GM19455 (cell line): ENCODE data around the gene KLF2.

Experiments
- ATAC-seq: cut with Tn5 transposase; IDR thresholded peaks from one replicate; pipeline ENCODE4 v1.9.1; 2021; ENCODE audit not compliant: unreplicated experiment

Gene KLF2

DNA sequence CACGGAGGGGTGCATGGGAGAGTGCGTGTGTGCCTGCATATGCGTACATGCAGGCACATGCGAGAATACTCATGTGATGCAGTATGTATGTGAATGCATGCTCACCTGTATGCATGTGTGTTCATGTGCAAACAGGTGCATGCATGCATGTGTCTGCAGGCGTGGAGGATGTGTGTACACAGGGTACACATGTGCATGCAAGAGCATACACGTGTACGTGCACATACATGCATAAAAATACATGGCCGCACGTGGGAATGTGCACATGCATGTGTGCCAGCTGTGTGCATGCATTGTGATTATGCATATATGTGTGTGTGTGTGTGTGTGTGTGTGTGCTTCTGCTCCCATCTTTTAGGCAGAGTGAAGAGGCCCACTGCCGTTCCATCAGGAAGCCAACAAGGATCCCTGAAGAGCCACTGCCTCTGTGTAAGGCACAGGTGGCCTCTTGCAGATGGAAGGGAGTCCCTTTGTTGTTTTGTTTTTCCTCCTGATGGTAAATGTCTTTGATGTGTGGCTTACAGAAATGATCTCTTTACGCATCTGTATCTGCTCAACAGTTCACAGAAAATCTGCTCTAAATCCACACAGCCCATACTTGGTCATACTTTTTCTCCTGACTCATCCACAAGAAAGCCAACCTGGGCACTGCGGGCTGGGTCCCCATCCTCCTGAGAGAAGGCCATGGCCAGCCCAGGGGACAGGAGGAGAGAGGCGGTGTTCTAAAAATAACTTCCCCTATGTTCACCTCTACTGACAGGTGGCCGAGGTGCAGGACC lies 50.7 kb downstream of the KLF2 start:
- ATAC-seq = no peak

GRCh38 chr19:16375936-16376185 lies 51.2 kb downstream of the KLF2 start:
- ATAC-seq = no peak

- no peak for ATAC-seq
These were observed 51.6 kb downstream of the KLF2 start for GRCh38 chr19:16376241-16376640.

GRCh38 chr19:16376649-16377048 lies 52.0 kb downstream of the KLF2 start:
- ATAC-seq = no peak

GRCh38 chr19:16377521-16377920 lies 52.9 kb downstream of the KLF2 start:
- ATAC-seq = no peak
